Measurements from ENCODE around the gene DPAGT1.
A peak's percentile ranks its signal among the peaks of the same experiment; 100 is the strongest.

The DPAGT1 gene

GRCh38 chr11:119095066-119095880 is 6.4 kb downstream of the DPAGT1 start:
- H3K9me3 ChIP-seq = no peaks in the 10 kb centered on the region
- H3K4me3 ChIP-seq (ENCODE audit: low read depth in 1 of 2, low read length in 1 of 2) = peak overlapping the region; percentile 71 to 94
- H3K27me3 ChIP-seq = no peaks in the 10 kb centered on the region
- TF ChIP-seq CTCF (IDR thresholded peaks at IDR 0.05) = no peak
- peak overlapping the region; percentile 82 for H3K27ac ChIP-seq
- no peaks in the 10 kb centered on the region for H3K36me3 ChIP-seq
- peaks cover 50 to 53% of the 10 kb centered on the region in 2 experiments for H3K4me1 ChIP-seq (ENCODE audit: control insufficient read depth in 1 of 2, insufficient read depth in 1 of 2, low read depth in 1 of 2, low read length in 1 of 2)

GRCh38 chr11:119094816-119095065 is 6.9 kb downstream of the DPAGT1 start:
- H3K4me1 ChIP-seq (ENCODE audit: control insufficient read depth in 1 of 2, insufficient read depth in 1 of 2, low read depth in 1 of 2, low read length in 1 of 2) = peaks cover 54 to 56% of the 10 kb centered on the region in 2 experiments
- no peaks in the 10 kb centered on the region for H3K9me3 ChIP-seq
- no peaks in the 10 kb centered on the region for H3K36me3 ChIP-seq
- no peaks in the 10 kb centered on the region for H3K27me3 ChIP-seq
- peak overlapping the region; percentile 71 to 94 for H3K4me3 ChIP-seq (ENCODE audit: low read depth in 1 of 2, low read length in 1 of 2)
- peak; percentile 82 for TF ChIP-seq CTCF (IDR thresholded peaks at IDR 0.05)
- peak overlapping the region; percentile 82 for H3K27ac ChIP-seq

- Histone ChIP-seq H3K4me1 (ENCODE audit: control insufficient read depth in 1 of 2, insufficient read depth in 1 of 2, low read depth in 1 of 2, low read length in 1 of 2) (peaks cover 59 to 61% of the 10 kb centered on the region in 2 experiments), H3K9me3 (no peaks in the 10 kb centered on the region), H3K27me3 (no peaks in the 10 kb centered on the region), H3K36me3 (no peaks in the 10 kb centered on the region), H3K27ac (peak overlapping the region; percentile 82), H3K4me3 (ENCODE audit: low read depth in 1 of 2, low read length in 1 of 2) (peak overlapping the region; percentile 71 to 94)
- TF ChIP-seq CTCF (IDR thresholded peaks at IDR 0.05) = no peak
These were observed 7.5 kb downstream of the DPAGT1 start for GRCh38 chr11:119093942-119094815.

- peak overlapping the region; percentile 71 to 94 for H3K4me3 ChIP-seq (ENCODE audit: low read depth in 1 of 2, low read length in 1 of 2)
- no peaks in the 10 kb centered on the region for H3K27me3 ChIP-seq
- peaks cover 59 to 61% of the 10 kb centered on the region in 2 experiments for H3K4me1 ChIP-seq (ENCODE audit: control insufficient read depth in 1 of 2, insufficient read depth in 1 of 2, low read depth in 1 of 2, low read length in 1 of 2)
- no peaks in the 10 kb centered on the region for H3K9me3 ChIP-seq
- H3K36me3 ChIP-seq = no peaks in the 10 kb centered on the region
- H3K27ac ChIP-seq = peak overlapping the region; percentile 82
- no peak for TF ChIP-seq CTCF (IDR thresholded peaks at IDR 0.05)
These were observed 8.5 kb downstream of the DPAGT1 start for GRCh38 chr11:119092880-119093842.
